WERI-Rb-1 (cell line): ENCODE results near the gene PCDHA3.
"Not testable (repeated sequence)": the region's sequence is repeated elsewhere in the genome, so short reads cannot be mapped to it uniquely, and the experiment has no call there.

Source experiments
- DNase-seq: peaks from one replicate; pipeline ENCODE4 v3.0.0-alpha.2; 2020
- H3K27ac ChIP-seq: fragments of 250-450 bp; sonication (Bioruptor Pico); 2 replicates; pipeline ENCODE4 v1.5.1; 2020; ENCODE audit warnings: mild to moderate bottlenecking, moderate library complexity
- H3K27me3 ChIP-seq: fragments of 250-450 bp; sonication (Bioruptor Pico); 2 replicates; pipeline ENCODE4 v1.5.1; 2021; ENCODE audit warnings: mild to moderate bottlenecking, low read depth, moderate library complexity; ENCODE audit not compliant: insufficient read depth, severe bottlenecking
- H3K36me3 ChIP-seq: fragments of 250-450 bp; sonication (Bioruptor Pico); 2 replicates; pipeline ENCODE4 v1.5.1; 2020; ENCODE audit warnings: mild to moderate bottlenecking, moderate library complexity
- H3K4me3 ChIP-seq: 2 replicates; pipeline ENCODE4 v1.5.1; 2011; ENCODE audit warnings: low read depth, mild to moderate bottlenecking, control low read depth, low read length
- H3K9me3 ChIP-seq: fragments of 250-450 bp; sonication (Bioruptor Pico); 2 replicates; pipeline ENCODE4 v1.5.1; 2021; ENCODE audit warnings: mild to moderate bottlenecking, moderate library complexity; ENCODE audit not compliant: severe bottlenecking
- TF ChIP-seq, protein P1 (sequence below): IDR thresholded peaks from 2 replicates; pipeline ENCODE4 v1.5.1; 2011; ENCODE audit warnings: low read depth, mild to moderate bottlenecking, control low read depth, inconsistent platforms, low read length

PCDHA3 gene

DNA sequence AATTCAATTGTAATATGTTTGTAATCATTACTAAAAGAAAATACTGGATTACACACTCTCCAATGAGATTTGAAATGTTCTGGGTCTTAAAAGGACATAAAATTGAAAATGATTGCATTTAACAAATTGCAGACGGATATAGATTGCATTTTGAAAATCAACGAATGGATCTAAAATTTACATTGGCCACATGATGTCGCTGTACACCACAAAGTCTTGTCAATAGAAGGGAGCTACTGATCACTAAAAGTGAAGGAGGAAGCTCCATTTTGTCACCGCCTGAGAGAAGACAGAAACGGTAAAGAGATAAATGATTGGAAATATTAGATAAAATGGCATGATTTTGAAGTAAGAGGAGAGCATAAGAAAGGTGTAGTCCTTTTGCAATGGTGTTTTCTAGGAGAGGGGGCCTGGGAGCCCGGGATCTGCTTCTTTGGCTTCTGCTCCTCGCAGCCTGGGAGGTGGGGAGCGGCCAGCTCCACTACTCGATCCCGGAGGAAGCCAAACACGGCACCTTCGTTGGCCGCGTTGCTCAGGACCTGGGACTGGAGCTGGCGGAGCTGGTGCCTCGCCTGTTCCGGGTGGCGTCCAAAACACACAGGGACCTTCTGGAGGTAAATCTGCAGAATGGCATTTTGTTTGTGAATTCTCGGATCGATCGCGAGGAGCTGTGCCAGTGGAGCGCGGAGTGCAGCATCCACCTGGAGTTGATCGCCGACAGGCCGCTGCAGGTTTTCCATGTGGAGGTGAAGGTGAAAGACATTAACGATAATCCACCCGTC is 14.8 kb upstream of the PCDHA3 start, which contains the start of gene PCDHA1:
Gene PCDHA1, plus strand, starts transcription at position 236 of the 782 bp plus-strand sequence.
- DNase-seq, result no peak
- Histone ChIP-seq H3K27me3 (no peaks in the 10 kb centered on the region), H3K9me3 (peaks cover 12% of the 10 kb centered on the region), H3K27ac (no peak within 1 kb of the TSS), H3K4me3 (no peak within 1 kb of the TSS), H3K36me3 (no peaks in the 10 kb centered on the region)
- TF ChIP-seq, protein P1, sequence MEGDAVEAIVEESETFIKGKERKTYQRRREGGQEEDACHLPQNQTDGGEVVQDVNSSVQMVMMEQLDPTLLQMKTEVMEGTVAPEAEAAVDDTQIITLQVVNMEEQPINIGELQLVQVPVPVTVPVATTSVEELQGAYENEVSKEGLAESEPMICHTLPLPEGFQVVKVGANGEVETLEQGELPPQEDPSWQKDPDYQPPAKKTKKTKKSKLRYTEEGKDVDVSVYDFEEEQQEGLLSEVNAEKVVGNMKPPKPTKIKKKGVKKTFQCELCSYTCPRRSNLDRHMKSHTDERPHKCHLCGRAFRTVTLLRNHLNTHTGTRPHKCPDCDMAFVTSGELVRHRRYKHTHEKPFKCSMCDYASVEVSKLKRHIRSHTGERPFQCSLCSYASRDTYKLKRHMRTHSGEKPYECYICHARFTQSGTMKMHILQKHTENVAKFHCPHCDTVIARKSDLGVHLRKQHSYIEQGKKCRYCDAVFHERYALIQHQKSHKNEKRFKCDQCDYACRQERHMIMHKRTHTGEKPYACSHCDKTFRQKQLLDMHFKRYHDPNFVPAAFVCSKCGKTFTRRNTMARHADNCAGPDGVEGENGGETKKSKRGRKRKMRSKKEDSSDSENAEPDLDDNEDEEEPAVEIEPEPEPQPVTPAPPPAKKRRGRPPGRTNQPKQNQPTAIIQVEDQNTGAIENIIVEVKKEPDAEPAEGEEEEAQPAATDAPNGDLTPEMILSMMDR, result peak; percentile 35

DNA sequence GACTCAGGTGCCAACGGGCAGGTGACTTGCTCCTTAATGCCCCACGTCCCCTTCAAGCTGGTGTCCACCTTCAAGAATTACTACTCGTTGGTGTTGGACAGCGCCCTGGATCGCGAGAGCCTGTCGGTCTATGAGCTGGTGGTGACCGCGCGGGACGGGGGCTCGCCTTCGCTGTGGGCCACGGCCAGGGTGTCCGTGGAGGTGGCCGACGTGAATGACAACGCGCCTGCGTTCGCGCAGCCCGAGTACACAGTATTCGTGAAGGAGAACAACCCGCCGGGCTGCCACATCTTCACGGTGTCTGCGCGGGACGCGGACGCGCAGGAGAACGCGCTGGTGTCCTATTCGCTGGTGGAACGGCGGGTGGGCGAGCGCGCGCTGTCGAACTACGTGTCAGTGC is 13.4 kb upstream of the PCDHA3 start:
- not testable (repeated sequence) for H3K36me3 ChIP-seq, H3K4me3 ChIP-seq, DNase-seq, H3K27me3 ChIP-seq, H3K27ac ChIP-seq
- peaks cover 12% of the 10 kb centered on the region for H3K9me3 ChIP-seq

DNA sequence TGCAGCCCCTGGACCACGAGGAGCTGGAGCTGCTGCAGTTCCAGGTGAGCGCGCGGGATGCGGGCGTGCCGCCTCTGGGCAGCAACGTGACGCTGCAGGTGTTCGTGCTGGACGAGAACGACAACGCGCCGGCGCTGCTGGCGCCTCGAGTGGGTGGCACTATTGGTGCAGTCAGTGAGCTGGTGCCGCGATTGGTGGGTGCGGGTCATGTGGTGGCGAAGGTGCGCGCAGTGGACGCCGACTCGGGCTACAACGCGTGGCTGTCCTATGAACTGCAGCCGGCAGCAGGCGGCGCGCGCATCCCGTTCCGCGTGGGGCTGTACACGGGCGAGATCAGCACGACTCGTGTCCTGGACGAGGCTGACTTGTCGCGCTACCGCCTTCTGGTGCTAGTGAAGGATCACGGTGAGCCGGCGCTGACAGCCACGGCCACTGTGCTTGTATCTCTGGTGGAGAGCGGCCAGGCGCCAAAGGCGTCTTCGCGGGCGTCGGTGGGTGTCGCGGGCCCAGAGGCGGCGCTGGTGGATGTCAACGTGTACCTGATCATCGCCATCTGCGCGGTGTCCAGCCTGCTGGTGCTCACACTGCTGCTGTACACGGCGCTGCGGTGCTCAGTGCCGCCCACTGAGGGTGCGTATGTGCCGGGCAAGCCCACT is 12.9 kb upstream of the PCDHA3 start:
- H3K36me3 ChIP-seq, H3K27me3 ChIP-seq, H3K27ac ChIP-seq, H3K4me3 ChIP-seq, DNase-seq: not testable (repeated sequence)
- peaks cover 10% of the 10 kb centered on the region for H3K9me3 ChIP-seq

DNA sequence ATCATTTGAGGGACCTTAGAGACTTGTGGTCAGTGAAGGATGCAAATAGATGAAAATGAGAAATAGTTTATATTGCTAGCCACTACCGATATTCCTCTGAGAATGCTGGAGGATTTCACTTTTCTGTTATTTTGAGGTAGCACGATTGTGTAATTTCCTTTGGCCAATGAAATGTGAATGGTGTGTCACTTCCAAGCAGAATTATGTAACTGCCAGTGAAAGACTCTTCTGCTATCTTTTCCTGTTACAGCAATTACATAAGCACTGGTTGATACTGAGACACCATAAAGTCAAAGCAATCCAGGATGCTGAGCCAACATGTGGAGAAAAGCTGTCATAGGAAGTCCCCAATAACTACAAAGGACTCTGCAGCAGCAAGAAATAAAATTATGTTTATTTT is 9.8 kb upstream of the PCDHA3 start:
- peaks cover 6% of the 10 kb centered on the region for H3K9me3 ChIP-seq
- DNase-seq, result no peak
- H3K27me3 ChIP-seq, result no peaks in the 10 kb centered on the region
- H3K36me3 ChIP-seq, result no peaks in the 10 kb centered on the region
- no peak overlapping the region for H3K27ac ChIP-seq
- no peak overlapping the region for H3K4me3 ChIP-seq
- TF ChIP-seq, protein P1, result no peak

DNA sequence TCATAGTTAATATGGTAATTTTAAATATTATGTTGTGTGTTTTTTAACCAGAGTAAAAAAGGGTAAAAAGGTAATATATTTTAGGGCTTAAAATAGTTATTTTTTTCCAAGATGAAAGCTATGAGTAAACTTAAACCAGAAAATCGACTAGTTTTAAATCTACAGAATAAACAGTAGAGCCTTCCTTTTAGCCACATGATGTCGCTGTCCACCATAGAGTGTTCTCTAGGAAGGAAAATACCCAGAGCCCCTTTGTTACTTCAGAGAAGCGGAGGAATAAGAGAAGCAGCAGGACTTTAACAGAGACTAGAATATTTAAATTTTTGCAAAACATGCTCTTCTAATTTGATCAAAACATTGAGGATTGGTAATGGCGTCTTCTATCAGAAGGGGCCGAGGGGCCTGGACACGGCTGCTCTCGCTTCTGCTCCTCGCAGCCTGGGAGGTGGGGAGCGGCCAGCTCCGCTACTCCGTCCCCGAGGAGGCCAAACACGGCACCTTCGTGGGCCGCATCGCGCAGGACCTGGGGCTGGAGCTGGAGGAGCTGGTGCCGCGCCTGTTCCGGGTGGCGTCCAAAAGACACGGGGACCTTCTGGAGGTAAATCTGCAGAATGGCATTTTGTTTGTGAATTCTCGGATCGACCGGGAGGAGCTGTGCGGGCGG is 6.1 kb upstream of the PCDHA3 start, which contains the start of gene PCDHA2:
Gene PCDHA2, plus strand, starts transcription at position 258 of the 664 bp plus-strand sequence.
- no peak within 1 kb of the TSS for H3K4me3 ChIP-seq
- H3K27ac ChIP-seq, result no peak within 1 kb of the TSS
- no peaks in the 10 kb centered on the region for H3K36me3 ChIP-seq
- no peaks in the 10 kb centered on the region for H3K27me3 ChIP-seq
- H3K9me3 ChIP-seq, result no peaks in the 10 kb centered on the region
- TF ChIP-seq, protein P1, result no peak
- DNase-seq, result no peak

DNA sequence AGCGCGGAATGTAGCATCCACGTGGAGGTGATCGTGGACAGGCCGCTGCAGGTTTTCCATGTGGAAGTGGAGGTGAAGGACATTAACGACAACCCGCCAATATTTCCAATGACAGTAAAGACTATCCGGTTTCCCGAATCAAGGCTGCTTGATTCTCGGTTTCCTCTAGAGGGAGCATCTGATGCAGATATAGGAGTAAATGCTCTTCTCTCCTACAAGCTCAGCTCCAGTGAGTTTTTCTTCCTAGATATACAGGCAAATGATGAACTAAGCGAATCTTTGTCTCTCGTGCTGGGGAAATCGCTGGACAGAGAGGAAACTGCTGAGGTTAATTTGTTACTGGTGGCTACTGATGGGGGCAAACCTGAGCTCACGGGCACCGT is 5.6 kb upstream of the PCDHA3 start:
- no peak for DNase-seq

DNA sequence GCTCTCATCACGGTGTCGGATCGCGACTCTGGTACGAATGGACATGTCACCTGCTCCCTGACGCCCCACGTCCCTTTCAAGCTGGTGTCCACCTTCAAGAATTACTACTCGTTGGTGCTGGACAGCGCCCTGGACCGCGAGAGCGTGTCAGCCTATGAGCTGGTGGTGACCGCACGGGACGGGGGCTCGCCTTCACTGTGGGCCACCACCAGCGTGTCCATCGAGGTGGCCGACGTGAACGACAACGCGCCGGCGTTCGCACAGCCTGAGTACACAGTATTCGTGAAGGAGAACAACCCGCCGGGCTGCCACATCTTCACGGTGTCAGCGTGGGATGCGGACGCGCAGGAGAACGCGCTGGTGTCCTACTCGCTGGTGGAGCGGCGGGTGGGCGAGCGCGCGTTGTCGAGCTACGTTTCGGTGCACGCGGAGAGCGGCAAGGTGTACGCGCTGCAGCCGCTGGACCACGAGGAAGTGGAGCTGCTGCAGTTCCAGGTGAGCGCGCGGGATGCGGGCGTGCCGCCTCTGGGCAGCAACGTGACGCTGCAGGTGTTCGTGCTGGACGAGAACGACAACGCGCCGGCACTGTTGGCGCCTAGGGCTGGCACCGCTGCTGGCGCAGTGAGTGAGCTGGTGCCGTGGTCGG is 4.7 kb upstream of the PCDHA3 start:
- H3K9me3 ChIP-seq, H3K36me3 ChIP-seq, H3K4me3 ChIP-seq, H3K27me3 ChIP-seq, H3K27ac ChIP-seq, DNase-seq: not testable (repeated sequence)

More for the DNA sequence above, 5.6 kb upstream of the PCDHA3 start:
- Histone ChIP-seq H3K27ac (no peak overlapping the region), H3K27me3 (no peaks in the 10 kb centered on the region), H3K4me3 (no peak overlapping the region), H3K9me3 (no peaks in the 10 kb centered on the region), H3K36me3 (no peaks in the 10 kb centered on the region)
- TF ChIP-seq, protein P1, result no peak
